ENCODE results near the gene CITED2.

CITED2 gene

GRCh38 chr6:139374357-139375225 lies at the start of gene CITED2:
CITED2 (minus strand) TSS chr6:139374648; CDS start chr6:139373944, 704 bp downstream.
- no peak for TF ChIP-seq CTCF (IDR thresholded peaks at IDR 0.05; ENCODE audit: extremely low read depth, insufficient read depth, missing control alignments)
- peak; percentile 88 for DNase-seq (ENCODE audit: low spot score)
- in situ Hi-C loops (cut with MboI; ENCODE audit: low pct_unique_long_range_greater_than_20kb, low sequenced_read_pairs, unreplicated experiment) = loop anchor here (25.0 kb wide), 2 partner anchors 513 to 562 kb away; no protein-coding TSS in a partner anchor

- TF ChIP-seq CTCF (IDR thresholded peaks at IDR 0.05; ENCODE audit: extremely low read depth, insufficient read depth, missing control alignments) = no peak
- DNase-seq (ENCODE audit: low spot score) = no peak
- in situ Hi-C loops (cut with MboI; ENCODE audit: low pct_unique_long_range_greater_than_20kb, low sequenced_read_pairs, unreplicated experiment) = no loop called here
Observed at GRCh38 chr6:139423037-139423703, 48.7 kb upstream of the CITED2 start.

- in situ Hi-C loops (cut with MboI; ENCODE audit: low pct_unique_long_range_greater_than_20kb, low sequenced_read_pairs, unreplicated experiment) = no loop called here
- no peak for DNase-seq (ENCODE audit: low spot score)
- TF ChIP-seq CTCF (IDR thresholded peaks at IDR 0.05; ENCODE audit: extremely low read depth, insufficient read depth, missing control alignments) = no peak
Observed at GRCh38 chr6:139422105-139423036, 47.9 kb upstream of the CITED2 start.

- DNase-seq (ENCODE audit: low spot score) = no peak
- in situ Hi-C loops (cut with MboI; ENCODE audit: low pct_unique_long_range_greater_than_20kb, low sequenced_read_pairs, unreplicated experiment) = no loop called here
- TF ChIP-seq CTCF (IDR thresholded peaks at IDR 0.05; ENCODE audit: extremely low read depth, insufficient read depth, missing control alignments) = no peak
Observed at GRCh38 chr6:139418481-139419132, 44.2 kb upstream of the CITED2 start.

- in situ Hi-C loops (cut with MboI; ENCODE audit: low pct_unique_long_range_greater_than_20kb, low sequenced_read_pairs, unreplicated experiment) = no loop called here
- no peak for TF ChIP-seq CTCF (IDR thresholded peaks at IDR 0.05; ENCODE audit: extremely low read depth, insufficient read depth, missing control alignments)
- no peak for DNase-seq (ENCODE audit: low spot score)
Observed at GRCh38 chr6:139416146-139416545, 41.7 kb upstream of the CITED2 start.
